ENCODE data around the gene SMIM41. TPM values are rescaled to one million over a fixed set of nuclear protein-coding genes. Genes with fewer than 3 reads are reported as not detected.

Gene SMIM41
- total and polyA plus RNA-seq, 2 donors from 2014 or later = 0.31 TPM; not detected in 1

DNA sequence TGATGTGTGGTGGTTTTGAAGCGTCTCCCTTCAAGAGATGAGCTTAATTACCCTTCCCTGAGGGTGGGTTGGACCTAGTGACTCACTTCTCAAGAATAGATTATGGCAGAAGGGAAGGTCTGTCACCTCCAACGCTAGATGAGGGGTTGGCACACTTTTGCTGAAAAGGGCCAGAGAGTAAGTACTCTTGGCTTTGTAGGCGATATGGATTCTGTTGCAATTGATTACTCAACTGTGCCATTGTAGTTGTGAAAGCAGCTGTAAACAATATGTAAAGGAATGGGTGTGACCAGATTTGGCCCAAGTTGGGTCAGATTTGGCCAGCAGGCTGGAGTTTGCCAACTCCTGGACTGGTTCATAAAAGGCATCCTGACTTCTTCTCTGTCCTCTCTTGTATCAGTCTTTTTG lies 53.3 kb downstream of the SMIM41 start:
- Histone ChIP-seq H3K9me3 (ENCODE audit: control insufficient read depth in 2 of 3, insufficient read depth in 1 of 3, low read length in 3 of 3) (no peaks in the 10 kb centered on the region), H3K27ac (ENCODE audit: low read depth in 2 of 2, low read length in 2 of 2) (no peak overlapping the region), H3K27me3 (ENCODE audit: control insufficient read depth, insufficient read depth, low read length) (no peaks in the 10 kb centered on the region), H3K9ac (ENCODE audit: low read length in 3 of 3) (no peak overlapping the region), H3K4me1 (ENCODE audit: control insufficient read depth in 2 of 3, insufficient read depth in 2 of 3, low read depth in 1 of 3, low read length in 3 of 3) (no peaks in the 10 kb centered on the region), H3K4me3 (ENCODE audit: low read length in 3 of 3) (no peak overlapping the region), H3K36me3 (ENCODE audit: control insufficient read depth in 2 of 3, insufficient read depth in 3 of 3, low read length in 3 of 3) (no peaks in the 10 kb centered on the region)
- TF ChIP-seq, protein P1, sequence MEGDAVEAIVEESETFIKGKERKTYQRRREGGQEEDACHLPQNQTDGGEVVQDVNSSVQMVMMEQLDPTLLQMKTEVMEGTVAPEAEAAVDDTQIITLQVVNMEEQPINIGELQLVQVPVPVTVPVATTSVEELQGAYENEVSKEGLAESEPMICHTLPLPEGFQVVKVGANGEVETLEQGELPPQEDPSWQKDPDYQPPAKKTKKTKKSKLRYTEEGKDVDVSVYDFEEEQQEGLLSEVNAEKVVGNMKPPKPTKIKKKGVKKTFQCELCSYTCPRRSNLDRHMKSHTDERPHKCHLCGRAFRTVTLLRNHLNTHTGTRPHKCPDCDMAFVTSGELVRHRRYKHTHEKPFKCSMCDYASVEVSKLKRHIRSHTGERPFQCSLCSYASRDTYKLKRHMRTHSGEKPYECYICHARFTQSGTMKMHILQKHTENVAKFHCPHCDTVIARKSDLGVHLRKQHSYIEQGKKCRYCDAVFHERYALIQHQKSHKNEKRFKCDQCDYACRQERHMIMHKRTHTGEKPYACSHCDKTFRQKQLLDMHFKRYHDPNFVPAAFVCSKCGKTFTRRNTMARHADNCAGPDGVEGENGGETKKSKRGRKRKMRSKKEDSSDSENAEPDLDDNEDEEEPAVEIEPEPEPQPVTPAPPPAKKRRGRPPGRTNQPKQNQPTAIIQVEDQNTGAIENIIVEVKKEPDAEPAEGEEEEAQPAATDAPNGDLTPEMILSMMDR (IDR thresholded peaks at IDR 0.05; ENCODE audit: borderline replicate concordance, extremely low read depth, insufficient read depth) = no peak
- FAIRE-seq (no peak), DNase-seq (no peak)
- intact Hi-C loops (cut with DNase I) = no loop called here

DNA sequence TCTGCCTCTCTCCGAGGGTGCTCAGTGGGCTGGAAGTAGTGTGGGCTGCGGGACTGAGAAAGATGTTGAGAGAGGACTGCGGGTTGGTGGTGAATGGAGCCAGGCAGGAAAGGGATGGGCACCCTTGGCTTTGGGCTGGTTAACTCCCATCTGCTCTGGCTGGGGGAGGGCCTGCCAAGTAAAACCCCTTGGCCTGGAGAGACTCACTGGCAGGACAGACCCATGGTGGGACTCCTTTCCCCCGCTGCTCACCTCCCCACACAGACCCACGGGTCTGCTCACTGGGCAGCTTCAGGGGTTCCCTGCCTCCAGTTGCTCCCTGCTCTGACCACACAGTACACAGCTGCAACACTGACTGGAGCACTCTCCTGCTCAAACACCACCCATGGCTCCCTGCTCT lies 58.2 kb downstream of the SMIM41 start:
- DNase-seq = no peak
- no peaks in the 10 kb centered on the region for H3K36me3 ChIP-seq (ENCODE audit: control insufficient read depth in 2 of 3, insufficient read depth in 3 of 3, low read length in 3 of 3)
- FAIRE-seq = no peak
- H3K4me3 ChIP-seq (ENCODE audit: low read length in 3 of 3) = no peak overlapping the region
- no peak overlapping the region for H3K27ac ChIP-seq (ENCODE audit: low read depth in 2 of 2, low read length in 2 of 2)
- no peaks in the 10 kb centered on the region for H3K9me3 ChIP-seq (ENCODE audit: control insufficient read depth in 2 of 3, insufficient read depth in 1 of 3, low read length in 3 of 3)
- intact Hi-C loops (cut with DNase I) = no loop called here
- H3K4me1 ChIP-seq (ENCODE audit: control insufficient read depth in 2 of 3, insufficient read depth in 2 of 3, low read depth in 1 of 3, low read length in 3 of 3) = no peaks in the 10 kb centered on the region
- H3K9ac ChIP-seq (ENCODE audit: low read length in 3 of 3) = no peak overlapping the region
- no peaks in the 10 kb centered on the region for H3K27me3 ChIP-seq (ENCODE audit: control insufficient read depth, insufficient read depth, low read length)
- TF ChIP-seq, protein P1 (IDR thresholded peaks at IDR 0.05; ENCODE audit: borderline replicate concordance, extremely low read depth, insufficient read depth) = no peak

DNA sequence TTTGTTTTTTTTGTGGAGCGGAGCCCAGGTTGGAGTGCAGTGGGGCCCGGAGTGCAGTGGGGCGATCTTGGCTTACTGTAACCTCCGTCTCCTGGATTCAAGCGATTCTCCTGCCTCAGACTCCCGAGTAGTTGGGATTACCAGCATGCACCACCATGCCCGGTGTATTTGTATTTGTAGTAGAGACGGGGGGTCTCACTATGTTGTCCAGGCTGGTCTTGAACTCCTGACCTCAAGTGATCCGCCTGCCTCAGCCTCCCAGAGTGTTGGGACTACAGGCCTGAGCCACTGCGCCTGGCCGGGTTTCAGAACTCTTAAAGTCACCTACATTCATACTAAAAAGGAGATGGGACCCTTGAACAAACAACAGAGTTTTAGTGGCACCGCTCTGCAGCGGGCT lies 59.6 kb downstream of the SMIM41 start:
- Histone ChIP-seq H3K9ac (ENCODE audit: low read length in 3 of 3) (no peak overlapping the region), H3K9me3 (ENCODE audit: control insufficient read depth in 2 of 3, insufficient read depth in 1 of 3, low read length in 3 of 3) (no peaks in the 10 kb centered on the region), H3K36me3 (ENCODE audit: control insufficient read depth in 2 of 3, insufficient read depth in 3 of 3, low read length in 3 of 3) (no peaks in the 10 kb centered on the region), H3K4me1 (ENCODE audit: control insufficient read depth in 2 of 3, insufficient read depth in 2 of 3, low read depth in 1 of 3, low read length in 3 of 3) (no peaks in the 10 kb centered on the region), H3K27me3 (ENCODE audit: control insufficient read depth, insufficient read depth, low read length) (no peaks in the 10 kb centered on the region), H3K27ac (ENCODE audit: low read depth in 2 of 2, low read length in 2 of 2) (no peak overlapping the region), H3K4me3 (ENCODE audit: low read length in 3 of 3) (no peak overlapping the region)
- FAIRE-seq (no peak), DNase-seq (no peak)
- intact Hi-C loops (cut with DNase I) = no loop called here
- TF ChIP-seq, protein P1 (IDR thresholded peaks at IDR 0.05; ENCODE audit: borderline replicate concordance, extremely low read depth, insufficient read depth) = no peak

DNA sequence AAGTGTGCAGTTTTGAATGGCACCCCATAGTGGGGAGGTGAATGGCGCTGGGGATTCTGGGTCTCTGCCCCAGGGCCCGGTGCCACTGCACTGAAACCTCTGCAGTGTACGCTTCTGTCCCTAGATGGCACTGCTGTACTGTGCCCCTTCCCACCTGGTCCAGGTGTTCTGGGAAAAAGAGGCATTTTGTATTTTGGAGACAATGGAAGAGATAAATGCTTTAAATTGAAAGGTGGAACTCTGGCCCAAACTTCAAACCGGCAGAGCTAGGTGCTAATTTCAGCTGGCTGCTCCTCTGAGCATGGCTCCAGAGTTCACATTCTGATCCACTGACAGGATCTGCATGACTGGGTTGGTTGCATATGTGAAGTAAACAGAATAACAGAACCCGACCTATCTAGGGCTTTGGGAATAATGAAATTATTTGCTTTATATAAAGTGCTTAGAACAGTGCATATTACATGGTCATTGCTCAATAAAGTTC lies 60.1 kb downstream of the SMIM41 start:
- Histone ChIP-seq H3K27ac (ENCODE audit: low read depth in 2 of 2, low read length in 2 of 2) (no peak overlapping the region), H3K4me1 (ENCODE audit: control insufficient read depth in 2 of 3, insufficient read depth in 2 of 3, low read depth in 1 of 3, low read length in 3 of 3) (no peaks in the 10 kb centered on the region), H3K36me3 (ENCODE audit: control insufficient read depth in 2 of 3, insufficient read depth in 3 of 3, low read length in 3 of 3) (no peaks in the 10 kb centered on the region), H3K4me3 (ENCODE audit: low read length in 3 of 3) (no peak overlapping the region), H3K9me3 (ENCODE audit: control insufficient read depth in 2 of 3, insufficient read depth in 1 of 3, low read length in 3 of 3) (no peaks in the 10 kb centered on the region), H3K9ac (ENCODE audit: low read length in 3 of 3) (no peak overlapping the region), H3K27me3 (ENCODE audit: control insufficient read depth, insufficient read depth, low read length) (no peaks in the 10 kb centered on the region)
- intact Hi-C loops (cut with DNase I) = no loop called here
- TF ChIP-seq, protein P1 (IDR thresholded peaks at IDR 0.05; ENCODE audit: borderline replicate concordance, extremely low read depth, insufficient read depth) = peak; percentile 62
- DNase-seq (peak in 2 of 5 donors; percentile 59 to 65), FAIRE-seq (no peak)
